SW 1271 (cell line): ENCODE results near the gene IL1R2.

ENCODE experiments used
- DNase-seq, 2 experiments: peaks; one replicate each; lab custom pipeline; 2025; lab: John Stamatoyannopoulos, UW

IL1R2 gene

GRCh38 chr2:102043560-102043959 is 51.8 kb downstream of the IL1R2 start:
- no peak for DNase-seq

GRCh38 chr2:102044235-102044896 is 52.6 kb downstream of the IL1R2 start:
- DNase-seq = no peak

- no peak for DNase-seq
Observed at GRCh38 chr2:102044967-102045489, 53.3 kb downstream of the IL1R2 start.

- no peak for DNase-seq
Observed at GRCh38 chr2:102045697-102046096, 53.9 kb downstream of the IL1R2 start.

GRCh38 chr2:102046135-102046986 is 54.6 kb downstream of the IL1R2 start:
- no peak for DNase-seq

- DNase-seq = no peak
Observed at GRCh38 chr2:102048465-102048864, 56.7 kb downstream of the IL1R2 start.

GRCh38 chr2:102049756-102050443 is 58.1 kb downstream of the IL1R2 start:
- DNase-seq = no peak

GRCh38 chr2:102050854-102051391 is 59.2 kb downstream of the IL1R2 start:
- DNase-seq = no peak

- no peak for DNase-seq
Observed at GRCh38 chr2:102051692-102052277, 60.0 kb downstream of the IL1R2 start.

GRCh38 chr2:102052365-102052764 is 60.6 kb downstream of the IL1R2 start:
- no peak for DNase-seq

- no peak for DNase-seq
Observed at GRCh38 chr2:102053096-102053495, 61.3 kb downstream of the IL1R2 start.

GRCh38 chr2:102055346-102055990 is 63.7 kb downstream of the IL1R2 start:
- DNase-seq = no peak

- DNase-seq = no peak
Observed at GRCh38 chr2:102056079-102056581, 64.4 kb downstream of the IL1R2 start.

- DNase-seq = no peak
Observed at GRCh38 chr2:102057502-102058292, 65.9 kb downstream of the IL1R2 start.

GRCh38 chr2:102058293-102058833 is 66.6 kb downstream of the IL1R2 start:
- DNase-seq = no peak

GRCh38 chr2:102059151-102059550 is 67.4 kb downstream of the IL1R2 start:
- no peak for DNase-seq

GRCh38 chr2:102060047-102060446 is 68.3 kb downstream of the IL1R2 start:
- no peak for DNase-seq

- no peak for DNase-seq
Observed at GRCh38 chr2:102060792-102061191, 69.0 kb downstream of the IL1R2 start.

- no peak for DNase-seq
Observed at GRCh38 chr2:102061286-102061699, 69.5 kb downstream of the IL1R2 start.
